Urinary bladder (tissue), 4 donors: ENCODE measurements around the gene OR2V2. TPM values are rescaled to one million over a fixed set of nuclear protein-coding genes. Genes with fewer than 3 reads are reported as not detected.

Experiments used
- DNase-seq: peaks from one replicate; pipeline ENCODE4 v3.0.0-alpha.2; 2015; ENCODE audit errors: extremely low spot score
- H3K27ac ChIP-seq: one replicate; pipeline ENCODE4 v1.5.1; 2013; ENCODE audit warnings: low read depth, mild to moderate bottlenecking, moderate library complexity
- H3K36me3 ChIP-seq: one replicate; pipeline ENCODE4 v1.6.1; 2013; ENCODE audit warnings: mild to moderate bottlenecking, moderate library complexity; ENCODE audit not compliant: insufficient read depth
- H3K4me1 ChIP-seq: one replicate; pipeline ENCODE4 v1.6.1; 2013; ENCODE audit warnings: mild to moderate bottlenecking, moderate library complexity; ENCODE audit not compliant: insufficient read depth
- H3K4me3 ChIP-seq: one replicate; pipeline ENCODE4 v1.5.1; 2013; ENCODE audit warnings: low read depth, low read length
- WGBS: extraction: QIAGEN DNeasy Blood & Tissue Kit; methylation state at CpG from one replicate; pipeline ENCODE4 v1.1.7; 2013; 5-methylcytosine and 5-hydroxymethylcytosine counted together
- polyA plus RNA-seq: library from polyadenylated mRNA; stranded (reverse); fragments of 200-250 nt; gene quantifications from one replicate; pipeline ENCODE4 v1.2.3, GENCODE V29; 2013
- total RNA-seq: library from RNA; depleted of rRNA; stranded (reverse); fragments of >200 nt; gene quantifications from one replicate; pipeline ENCODE4 v1.2.3, GENCODE V29; 2014
- donor health status: healthy with polysubstance abuse.
- donor health status: healthy.

Gene OR2V2
- total and polyA plus RNA-seq, 2 donors = not detected

DNA sequence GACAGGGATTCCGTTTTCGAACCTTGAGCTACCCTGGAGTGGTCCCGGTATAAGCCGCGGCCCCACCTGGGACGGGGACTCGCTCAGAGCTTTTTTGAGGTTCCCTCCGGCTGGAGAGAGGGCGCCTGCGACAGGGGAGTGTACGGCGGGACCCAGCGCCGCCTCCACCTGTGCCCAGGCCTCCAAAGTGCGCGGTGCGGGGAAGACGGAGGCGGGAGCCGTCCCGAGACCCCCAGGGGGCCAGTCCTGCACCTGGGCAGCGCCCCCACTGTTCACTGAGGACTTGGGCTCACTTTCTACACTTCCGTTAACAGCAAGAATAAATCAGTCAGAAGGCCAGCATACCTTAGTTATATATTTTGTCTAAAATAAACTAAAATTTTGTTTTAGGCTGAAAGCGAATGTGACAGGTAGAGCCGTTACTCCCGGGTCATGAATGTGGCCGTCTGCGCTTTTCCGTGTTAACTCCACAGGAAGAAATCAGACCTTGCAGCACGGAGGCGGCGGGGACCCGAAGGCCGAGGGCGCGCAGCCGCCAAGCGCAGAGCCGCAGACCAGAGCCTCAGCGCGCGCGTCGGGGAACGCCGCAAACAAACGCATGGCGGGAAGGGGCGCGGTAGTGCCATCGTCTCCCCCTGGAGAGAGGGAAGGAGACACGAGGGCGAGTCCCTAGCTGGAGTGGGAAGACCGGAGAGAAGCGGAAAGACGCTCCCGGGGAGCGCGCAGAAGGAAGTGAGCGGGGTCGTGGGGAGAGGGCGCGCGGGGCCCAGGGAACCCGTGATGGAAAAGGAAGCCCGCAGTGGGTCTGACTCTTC, 43.5 kb downstream of the OR2V2 start:
- DNase-seq = no peak
- H3K4me3 ChIP-seq = peak overlapping the region; percentile 47
- no peaks in the 10 kb centered on the region for H3K36me3 ChIP-seq
- H3K4me1 ChIP-seq = no peaks in the 10 kb centered on the region
- H3K27ac ChIP-seq = peak overlapping the region; percentile 65
- WGBS = under 1% methylated on average over 66 of the region's 66 CpGs

DNA sequence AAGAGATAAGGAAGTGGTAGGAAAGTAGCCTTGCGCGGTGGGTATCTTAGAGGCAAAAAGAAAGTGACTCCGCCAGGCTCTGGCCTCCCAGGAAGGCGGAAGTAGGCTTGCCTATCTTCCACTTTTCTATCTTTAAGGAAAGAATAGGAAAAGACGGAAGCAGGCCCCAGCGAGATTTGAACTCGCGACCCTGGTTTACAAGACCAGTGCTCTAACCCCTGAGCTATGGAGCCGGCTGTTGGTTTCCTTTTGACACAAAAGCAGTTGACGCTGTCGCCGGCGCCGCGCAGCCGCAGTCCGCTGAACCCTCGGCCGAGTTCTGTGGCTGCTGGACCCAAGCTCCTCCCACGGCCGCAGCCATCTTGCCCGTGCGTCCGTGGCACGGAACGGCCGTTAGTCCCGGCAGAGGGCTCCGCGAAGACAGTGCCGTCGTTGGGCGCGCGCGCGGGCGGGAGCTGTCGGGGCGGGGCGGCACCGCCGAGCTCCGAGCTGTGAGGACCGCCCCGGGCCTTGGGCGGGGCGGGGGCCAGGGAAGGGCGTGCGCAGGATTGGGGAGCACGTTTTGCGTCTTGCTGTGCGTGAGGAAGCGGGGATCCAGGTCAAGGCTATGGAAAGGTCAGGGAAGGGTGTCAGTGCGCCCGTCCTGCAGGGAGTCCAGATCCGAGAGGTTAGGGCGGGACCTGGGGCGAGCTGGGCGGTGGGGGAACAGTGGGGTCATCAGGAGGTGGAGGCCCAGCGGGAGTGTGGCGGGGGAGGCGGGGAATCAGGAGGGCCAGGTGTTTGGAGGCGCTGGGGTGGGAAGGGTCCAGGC, 44.3 kb downstream of the OR2V2 start:
- DNase-seq = peak; percentile 87
- Histone ChIP-seq H3K4me1 (no peaks in the 10 kb centered on the region), H3K36me3 (no peaks in the 10 kb centered on the region), H3K27ac (peak overlapping the region; percentile 89), H3K4me3 (peak overlapping the region; percentile 66)
- under 1% methylated on average over 64 of the region's 64 CpGs for WGBS

DNA sequence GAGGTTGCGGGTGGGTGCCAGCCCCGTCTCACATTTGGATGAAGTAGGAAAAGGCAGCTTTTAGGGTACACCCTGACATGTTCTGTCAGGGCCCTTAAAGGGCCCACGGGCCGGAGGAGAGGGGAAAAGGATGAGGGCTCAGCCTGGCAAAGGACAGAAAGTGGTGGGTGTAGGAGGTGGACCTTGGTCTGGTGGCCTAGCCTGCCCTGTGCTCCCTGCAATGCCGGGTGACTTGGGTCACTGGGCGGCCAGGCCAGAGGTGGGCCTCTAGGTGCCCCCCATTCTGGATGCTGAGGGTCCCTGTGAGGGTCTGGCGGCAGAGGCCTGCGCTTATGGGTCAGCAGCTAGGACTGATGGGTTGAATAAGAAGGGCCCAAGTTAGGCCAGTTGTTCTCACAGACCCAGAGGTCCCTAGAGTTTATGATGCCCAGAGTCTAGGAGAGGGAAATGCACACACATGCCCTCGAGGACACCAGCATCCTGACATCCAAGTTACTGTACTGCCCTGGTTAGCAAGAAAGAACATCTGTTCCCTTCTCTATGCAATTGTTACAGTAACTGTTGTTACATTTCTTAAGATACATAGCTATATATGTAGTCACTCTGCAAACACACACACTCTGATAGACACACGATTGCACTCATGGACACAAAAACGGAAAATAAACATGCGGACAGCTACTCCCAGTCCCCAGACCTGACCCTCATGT, 45.1 kb downstream of the OR2V2 start:
- Histone ChIP-seq H3K4me1 (no peaks in the 10 kb centered on the region), H3K36me3 (no peaks in the 10 kb centered on the region), H3K4me3 (peak overlapping the region; percentile 66), H3K27ac (no peak overlapping the region)
- 53% methylated on average over 12 of the region's 12 CpGs for WGBS
- no peak for DNase-seq

DNA sequence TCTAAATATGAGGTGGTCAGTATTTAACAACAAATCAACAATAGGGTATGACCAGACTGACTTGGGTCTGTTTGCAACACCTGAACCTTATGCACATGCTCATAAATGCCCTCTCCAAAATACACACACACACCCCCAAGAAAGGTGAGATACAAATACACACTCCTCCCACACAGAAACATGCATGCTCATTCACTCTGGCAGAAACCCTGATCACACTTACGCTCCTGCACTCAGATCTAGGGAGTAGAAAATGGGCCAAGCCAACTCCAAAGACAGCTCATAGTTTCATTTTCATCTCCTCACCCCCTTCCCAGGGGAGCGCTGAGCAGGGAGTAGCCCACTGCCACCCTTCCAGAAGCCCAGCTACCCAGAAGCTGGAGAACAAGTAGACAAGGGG, 46.3 kb downstream of the OR2V2 start:
- Histone ChIP-seq H3K4me1 (no peaks in the 10 kb centered on the region), H3K27ac (no peak overlapping the region), H3K36me3 (no peaks in the 10 kb centered on the region), H3K4me3 (no peak overlapping the region)
- 41% methylated on average over 2 of the region's 2 CpGs for WGBS
- no peak for DNase-seq

DNA sequence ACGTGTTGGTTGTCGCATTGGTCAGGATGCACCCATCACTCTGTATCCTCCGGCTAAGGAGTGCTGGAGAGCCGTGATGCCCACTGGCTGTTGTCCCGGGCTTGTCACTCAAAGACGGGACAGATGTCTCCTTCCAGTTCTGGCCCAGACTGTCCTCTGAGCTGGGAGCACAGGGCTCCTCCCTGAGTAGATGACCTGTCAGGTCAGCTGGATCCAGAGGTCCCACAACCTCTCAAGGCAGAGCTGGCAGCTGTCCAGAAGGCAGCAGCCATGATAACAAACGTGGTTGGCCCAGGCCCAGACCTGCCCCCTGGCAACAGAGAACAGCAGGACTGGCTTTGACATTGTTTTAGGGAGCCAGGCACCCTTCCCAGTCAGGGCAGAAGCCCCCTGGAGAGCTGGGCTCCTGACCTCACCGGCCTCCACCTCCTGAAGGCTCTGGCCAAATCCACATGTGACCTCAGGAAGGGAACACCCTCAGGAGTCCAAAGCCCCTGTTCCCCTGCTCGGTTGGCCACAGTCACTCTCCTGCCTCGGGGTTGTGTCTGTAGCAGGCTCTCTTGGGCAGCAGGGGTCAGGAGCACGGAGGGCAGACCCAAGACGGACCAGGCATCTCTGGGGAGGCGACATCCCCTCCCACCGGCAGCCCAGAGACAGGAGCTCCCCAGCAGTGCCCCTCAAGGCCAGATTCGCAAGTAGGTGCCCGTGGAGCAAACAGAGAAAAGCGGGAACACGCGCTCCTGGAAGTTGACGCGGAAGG, 47.3 kb downstream of the OR2V2 start:
- DNase-seq = no peak
- Histone ChIP-seq H3K4me1 (no peaks in the 10 kb centered on the region), H3K27ac (no peak overlapping the region), H3K36me3 (no peaks in the 10 kb centered on the region), H3K4me3 (no peak overlapping the region)
- 67% methylated on average over 21 of the region's 21 CpGs for WGBS

DNA sequence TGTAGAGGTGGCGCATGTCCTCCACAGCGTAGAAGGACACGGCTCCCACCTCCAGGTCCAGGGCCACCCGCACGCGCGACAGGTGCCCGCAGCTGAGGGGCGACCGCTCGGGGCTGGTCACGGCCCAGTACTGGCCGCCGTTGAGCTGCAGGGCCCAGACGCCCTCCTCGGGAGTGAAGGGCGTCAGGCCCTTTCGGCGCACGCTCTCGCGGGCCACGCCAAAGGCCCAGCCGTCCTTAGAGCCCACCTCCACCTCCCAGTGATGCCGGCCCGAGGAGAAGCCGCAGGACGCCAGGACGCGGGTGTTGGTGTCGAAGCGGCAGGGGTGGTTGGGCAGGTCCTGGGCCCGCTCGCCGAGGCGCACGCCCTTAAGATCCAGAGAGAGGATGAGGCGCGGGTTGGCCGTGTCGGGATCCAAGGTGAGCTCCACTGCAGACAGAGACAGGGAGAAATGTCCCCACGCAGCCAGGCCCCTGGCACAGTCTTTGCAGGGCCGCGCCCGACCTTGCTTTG, 47.9 kb downstream of the OR2V2 start:
- Histone ChIP-seq H3K27ac (no peak overlapping the region), H3K36me3 (no peaks in the 10 kb centered on the region), H3K4me3 (no peak overlapping the region), H3K4me1 (no peaks in the 10 kb centered on the region)
- no peak for DNase-seq
- 62% methylated on average over 45 of the region's 45 CpGs for WGBS

DNA sequence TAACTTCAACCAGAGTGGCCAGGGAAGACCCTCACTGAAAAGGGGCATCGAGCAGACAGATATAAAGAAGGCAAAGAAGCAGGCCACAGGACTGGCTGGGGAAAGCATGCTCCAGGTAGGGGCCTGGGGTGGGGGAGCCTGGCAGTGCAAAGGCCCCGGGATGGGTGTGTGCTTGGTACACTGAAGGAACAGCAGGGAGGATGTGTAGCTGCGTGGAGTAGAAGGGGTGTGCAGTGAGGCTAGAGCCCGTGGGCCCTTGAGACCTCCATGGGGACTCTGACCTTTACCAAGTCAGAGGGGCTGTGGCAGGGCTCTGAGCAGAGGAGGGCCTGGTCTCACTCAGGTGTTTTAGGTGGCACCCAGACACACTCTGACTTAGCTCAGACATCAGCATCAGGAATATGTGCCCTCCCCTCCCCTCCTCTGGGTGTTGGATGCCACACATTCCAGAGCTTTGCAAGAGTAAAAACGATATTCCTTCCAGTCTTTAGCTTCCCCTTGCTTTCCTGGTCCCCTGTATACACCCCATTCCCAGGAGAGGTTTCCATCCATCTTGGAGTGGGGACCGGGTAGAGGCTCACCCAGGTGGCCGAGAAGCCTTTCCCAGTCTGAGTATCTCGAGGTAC, 50.1 kb downstream of the OR2V2 start:
- Histone ChIP-seq H3K4me3 (no peak overlapping the region), H3K36me3 (no peaks in the 10 kb centered on the region), H3K27ac (no peak overlapping the region), H3K4me1 (no peaks in the 10 kb centered on the region)
- DNase-seq = no peak
- 74% methylated on average over 8 of the region's 8 CpGs for WGBS

DNA sequence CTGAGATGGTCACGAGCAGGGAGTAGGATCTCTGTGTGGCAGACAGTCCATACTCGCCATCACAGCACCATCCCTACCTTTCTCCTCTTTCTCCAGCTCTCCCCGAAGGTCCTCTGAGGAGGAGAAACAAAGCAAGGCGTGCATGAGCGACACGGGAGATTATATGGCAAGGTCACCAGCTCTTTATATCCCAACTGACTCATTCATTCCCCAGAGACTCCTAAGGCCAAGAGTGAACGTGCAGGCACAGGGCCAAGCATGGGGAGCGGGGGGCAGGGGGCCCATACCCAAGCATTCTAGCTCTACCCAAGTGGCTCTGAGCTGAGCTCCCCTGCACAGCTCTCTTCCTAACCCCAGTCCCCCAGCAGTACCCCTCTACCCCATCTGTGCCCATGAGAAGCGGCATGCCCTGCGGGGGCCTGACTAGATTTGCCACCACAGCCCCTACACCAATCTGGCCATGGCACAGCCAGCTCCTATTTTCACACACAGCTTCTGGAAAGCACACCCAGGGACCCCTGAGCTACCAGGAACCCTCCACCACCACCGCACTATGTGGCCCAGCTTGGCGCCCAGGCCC, 50.8 kb downstream of the OR2V2 start:
- no peak overlapping the region for H3K27ac ChIP-seq
- no peak overlapping the region for H3K4me3 ChIP-seq
- no peaks in the 10 kb centered on the region for H3K36me3 ChIP-seq
- H3K4me1 ChIP-seq = no peaks in the 10 kb centered on the region
- 81% methylated on average over 12 of the region's 12 CpGs for WGBS
- DNase-seq = no peak

DNA sequence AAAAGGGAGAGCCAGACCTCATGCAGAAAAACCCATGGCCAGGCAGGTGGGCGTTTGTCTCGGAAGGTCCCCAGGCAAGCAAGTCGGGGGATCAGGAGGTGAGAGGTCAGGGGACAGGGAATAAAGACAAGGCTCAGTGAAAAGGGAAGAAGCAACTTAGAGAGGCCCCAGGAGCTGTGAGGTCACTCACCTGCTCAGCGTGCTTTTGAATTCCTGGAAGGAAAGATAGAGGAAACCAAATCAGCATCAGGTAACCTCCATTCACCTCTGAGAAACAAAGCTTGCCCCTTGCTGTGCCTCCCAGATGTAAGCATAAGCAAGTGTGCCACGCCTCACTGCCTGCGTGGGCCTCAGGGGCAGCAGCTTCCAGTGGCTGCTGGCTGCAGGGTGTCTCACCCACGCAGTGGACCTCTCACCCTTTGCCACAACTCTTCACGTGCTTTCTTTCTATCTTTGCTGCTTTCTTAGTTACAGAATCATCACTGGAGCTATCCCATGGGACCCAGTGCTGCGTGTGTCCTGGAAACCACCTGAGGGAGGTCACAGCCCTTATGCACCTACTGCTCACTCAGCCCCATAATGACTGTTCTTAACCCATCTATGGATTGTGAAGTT, 51.6 kb downstream of the OR2V2 start:
- no peak for DNase-seq
- Histone ChIP-seq H3K27ac (no peak overlapping the region), H3K36me3 (no peaks in the 10 kb centered on the region), H3K4me3 (no peak overlapping the region), H3K4me1 (peaks cover 3% of the 10 kb centered on the region)
- WGBS = 48% methylated on average over 9 of the region's 9 CpGs

DNA sequence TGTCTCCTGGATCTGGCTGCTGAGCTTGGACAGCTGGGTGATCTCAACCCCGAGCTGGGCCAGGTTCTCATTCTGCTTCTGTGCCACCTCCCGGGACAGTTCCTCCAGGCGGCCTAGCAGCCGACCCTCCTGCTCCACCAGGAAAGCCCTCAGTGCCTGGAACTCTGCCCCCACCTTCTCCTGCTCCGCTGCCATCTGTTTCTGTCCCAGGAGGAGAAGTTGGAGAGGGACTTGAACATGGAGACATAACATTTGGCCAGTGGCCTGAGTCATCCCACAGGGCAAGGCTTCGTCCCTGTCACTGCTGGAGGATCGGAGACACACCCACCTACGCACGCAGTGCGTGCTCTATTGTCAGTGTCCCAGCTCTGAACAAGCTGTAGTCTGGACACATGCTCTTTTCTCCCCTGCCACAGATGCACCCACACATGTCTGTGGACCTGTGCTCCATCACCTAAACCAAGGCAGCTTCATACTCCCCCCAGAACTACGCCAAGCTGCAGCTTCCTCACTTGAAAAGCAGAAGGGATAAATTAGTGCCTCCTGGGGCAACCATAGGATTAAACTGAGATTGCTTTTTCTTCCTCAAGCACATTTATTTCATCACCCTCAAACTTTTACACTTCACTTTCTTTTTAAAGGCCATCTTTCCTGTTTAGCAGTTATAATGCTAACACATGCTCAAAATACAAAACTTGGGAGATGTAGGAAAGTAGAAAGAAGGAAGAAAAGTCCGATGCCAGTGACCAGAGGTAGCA, 52.7 kb downstream of the OR2V2 start:
- WGBS = 74% methylated on average over 12 of the region's 12 CpGs
- peaks cover 3% of the 10 kb centered on the region for H3K4me1 ChIP-seq
- DNase-seq = no peak
- no peaks in the 10 kb centered on the region for H3K36me3 ChIP-seq
- H3K4me3 ChIP-seq = no peak overlapping the region
- H3K27ac ChIP-seq = no peak overlapping the region

DNA sequence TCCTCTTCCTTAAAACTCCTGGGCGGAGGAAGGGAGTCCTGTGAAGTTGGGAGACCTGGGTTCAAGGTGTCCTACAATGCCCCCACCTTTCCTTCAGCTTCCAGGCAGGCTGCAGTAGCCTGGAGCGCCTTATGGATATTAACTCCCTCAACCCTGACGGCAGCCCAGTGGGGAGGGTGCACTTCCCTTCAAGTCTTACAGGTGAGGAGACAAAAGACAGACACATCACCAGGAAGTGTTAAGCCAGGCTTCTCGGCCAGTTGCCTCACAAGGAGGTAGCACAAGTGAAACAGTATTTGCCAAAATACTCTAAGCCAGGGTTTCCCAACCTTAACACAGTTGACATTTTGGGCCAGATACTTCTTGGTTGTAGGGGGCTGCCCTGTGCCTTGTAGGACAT, 53.4 kb downstream of the OR2V2 start:
- Histone ChIP-seq H3K4me1 (peaks cover 3% of the 10 kb centered on the region), H3K36me3 (no peaks in the 10 kb centered on the region), H3K4me3 (no peak overlapping the region), H3K27ac (no peak overlapping the region)
- no peak for DNase-seq
- WGBS = 68% methylated on average over 4 of the region's 4 CpGs
